Ovary (tissue), 1 donor: Measurements from ENCODE around the gene ZNF408.

Experiments used
- EP300 ChIP-seq: sonication (generic); formaldehyde crosslinking; IDR thresholded peaks from one replicate; pipeline ENCODE4 v1.6.1; 2017; ENCODE audit warnings: antibody characterized with exemption
- POLR2A ChIP-seq: fragments of 450-650 bp; IDR thresholded peaks from one replicate; pipeline ENCODE4 v1.6.1; 2017; ENCODE audit warnings: antibody characterized with exemption, mild to moderate bottlenecking, moderate library complexity

DNA sequence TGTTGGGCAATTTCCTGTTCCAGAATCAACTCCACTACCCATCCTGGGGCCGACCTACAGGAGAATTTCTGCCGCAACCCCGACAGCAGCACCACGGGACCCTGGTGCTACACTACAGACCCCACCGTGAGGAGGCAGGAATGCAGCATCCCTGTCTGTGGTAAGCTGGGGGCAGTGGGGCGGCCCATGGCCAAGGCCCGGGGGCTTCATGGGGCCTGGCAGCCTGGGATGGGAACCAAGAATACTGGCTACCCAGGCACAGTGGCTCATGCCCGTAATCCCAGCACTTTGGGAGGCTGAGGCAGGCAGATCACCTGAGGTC lies 22.5 kb downstream of the ZNF408 start:
- TF ChIP-seq POLR2A (no peak), EP300 (no peak)
